ENCODE measurements around the gene BDNF. TPM values are rescaled to one million over a fixed set of nuclear protein-coding genes. Genes with fewer than 3 reads are reported as not detected.

The BDNF gene
- polyA plus RNA-seq, 1 experiment, result 85.6 TPM

DNA sequence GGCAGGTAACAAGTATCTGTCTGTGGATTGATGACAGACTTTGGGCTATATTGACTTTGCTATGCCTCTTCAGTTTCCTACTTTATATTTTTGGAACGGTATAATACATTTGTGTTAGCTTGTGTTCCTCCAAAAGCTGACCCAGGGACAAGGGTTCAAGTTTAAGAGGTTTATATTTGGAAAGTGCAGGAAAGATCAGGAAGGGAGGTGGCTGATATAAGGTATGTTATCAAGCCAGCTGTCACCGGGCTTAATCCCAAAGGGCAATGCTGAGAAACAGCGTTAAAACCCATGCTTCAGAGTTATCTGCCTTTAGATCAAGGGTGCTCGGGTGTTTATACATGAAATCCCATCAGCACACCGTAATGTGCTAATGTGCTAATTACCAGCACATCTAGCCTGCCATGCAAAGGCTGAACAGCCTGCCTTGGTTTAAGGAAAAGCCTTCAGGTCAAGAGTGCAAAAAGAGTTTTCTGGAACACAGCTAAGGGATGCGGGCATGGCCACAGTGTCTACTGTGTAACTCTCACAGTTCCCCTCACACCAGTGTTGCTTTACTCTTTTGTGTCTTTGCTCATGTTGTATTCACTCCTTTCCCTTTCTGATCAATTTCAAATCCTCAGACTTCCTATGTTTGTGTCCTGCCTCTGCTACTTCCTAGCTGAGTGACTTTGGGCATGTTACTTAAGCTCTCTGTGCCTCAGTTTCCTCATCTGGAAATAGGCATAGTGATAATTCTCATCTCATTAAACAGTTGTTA, 77.5 kb downstream of the BDNF start:
- peaks cover 3% of the 10 kb centered on the region for H3K27me3 ChIP-seq (ENCODE audit: control insufficient read depth, insufficient read depth, low read length)
- DNase-seq (ENCODE audit: low read depth, low spot score), result no peak
- TF ChIP-seq CTCF (IDR thresholded peaks at IDR 0.05; ENCODE audit: low read depth, low read length), result no peak
- no peak overlapping the region for H3K27ac ChIP-seq (ENCODE audit: low read depth, low read length)
- H3K4me3 ChIP-seq (ENCODE audit: low read depth, low read length), result no peak overlapping the region
- ChIA-PET POLR2A (no interaction called here), CTCF (no interaction called here)
- no peaks in the 10 kb centered on the region for H3K9me3 ChIP-seq (ENCODE audit: control insufficient read depth, insufficient read depth, low read length)

DNA sequence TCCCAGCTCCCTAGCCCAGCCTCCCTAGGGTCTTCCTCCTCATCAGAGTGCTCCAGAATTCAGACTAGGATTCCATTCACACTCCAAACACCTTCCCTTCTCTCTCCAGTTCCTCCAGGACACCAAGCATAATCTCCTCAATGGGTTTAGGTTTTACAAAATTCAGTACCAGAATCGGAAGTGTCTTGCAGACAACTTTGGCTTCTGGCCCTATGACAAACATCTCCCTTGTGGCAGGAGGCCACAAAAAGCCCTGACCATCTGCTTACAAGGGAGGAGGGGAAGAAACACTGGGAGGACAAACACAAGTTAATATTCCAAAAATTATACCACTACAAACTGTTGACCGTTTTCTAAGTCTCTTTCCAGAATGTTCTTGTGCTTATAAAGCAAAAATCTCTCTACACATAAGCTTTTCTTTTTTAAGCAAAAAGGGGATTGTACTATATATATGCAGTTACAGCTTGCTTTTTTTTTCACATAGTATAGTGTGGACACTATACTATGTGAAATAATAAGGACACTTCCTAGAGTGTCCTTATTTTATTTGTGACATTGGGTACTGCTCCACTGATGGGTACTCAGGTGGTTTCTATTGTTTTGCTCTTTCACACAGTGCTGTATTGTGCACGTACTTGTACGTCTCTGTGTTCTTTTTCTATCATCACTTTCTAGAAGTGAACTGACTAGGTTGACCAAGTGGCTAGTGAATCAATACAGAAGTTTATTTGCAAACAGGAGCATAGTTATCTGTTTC, 78.7 kb downstream of the BDNF start:
- ChIA-PET CTCF (no interaction called here), POLR2A (no interaction called here)
- no peak overlapping the region for H3K4me3 ChIP-seq (ENCODE audit: low read depth, low read length)
- no peak for TF ChIP-seq CTCF (IDR thresholded peaks at IDR 0.05; ENCODE audit: low read depth, low read length)
- peaks cover under 1% of the 10 kb centered on the region for H3K27me3 ChIP-seq (ENCODE audit: control insufficient read depth, insufficient read depth, low read length)
- no peak for DNase-seq (ENCODE audit: low read depth, low spot score)
- no peaks in the 10 kb centered on the region for H3K9me3 ChIP-seq (ENCODE audit: control insufficient read depth, insufficient read depth, low read length)
- H3K27ac ChIP-seq (ENCODE audit: low read depth, low read length), result no peak overlapping the region

- no peaks in the 10 kb centered on the region for H3K27me3 ChIP-seq (ENCODE audit: control insufficient read depth, insufficient read depth, low read length)
- H3K27ac ChIP-seq (ENCODE audit: low read depth, low read length), result no peak overlapping the region
- no peak for TF ChIP-seq CTCF (IDR thresholded peaks at IDR 0.05; ENCODE audit: low read depth, low read length)
- ChIA-PET CTCF (no interaction called here), POLR2A (no interaction called here)
- no peak for DNase-seq (ENCODE audit: low read depth, low spot score)
- H3K4me3 ChIP-seq (ENCODE audit: low read depth, low read length), result no peak overlapping the region
- H3K9me3 ChIP-seq (ENCODE audit: control insufficient read depth, insufficient read depth, low read length), result no peaks in the 10 kb centered on the region
Observed at GRCh38 chr11:27619763-27620335, 80.4 kb downstream of the BDNF start.

DNA sequence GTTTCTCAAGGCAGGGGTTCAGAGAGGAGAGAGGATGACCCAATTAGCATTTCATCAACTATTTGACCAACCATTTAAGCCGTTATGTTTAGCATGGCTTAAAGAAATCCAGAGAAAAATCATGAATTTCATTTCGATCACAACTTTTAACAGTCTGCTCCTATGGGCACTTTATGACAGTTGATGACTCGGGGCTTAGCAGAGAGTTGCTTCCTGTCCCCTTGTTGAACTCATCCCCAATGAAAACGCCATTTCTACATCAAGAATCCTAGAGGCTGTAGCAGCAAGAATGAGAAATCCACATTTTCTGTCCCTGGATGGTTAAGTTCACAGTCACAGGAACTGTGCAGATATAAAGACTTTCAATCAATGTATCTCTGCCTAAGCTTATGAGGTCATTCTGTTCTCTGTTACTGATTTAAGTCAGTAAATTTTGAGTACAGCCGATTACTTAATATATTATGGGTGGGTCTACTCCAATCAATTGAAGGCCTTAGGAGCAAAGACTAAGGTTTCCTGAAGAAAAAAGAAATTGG, 81.1 kb downstream of the BDNF start:
- ChIA-PET POLR2A (no interaction called here), CTCF (no interaction called here)
- no peak for TF ChIP-seq CTCF (IDR thresholded peaks at IDR 0.05; ENCODE audit: low read depth, low read length)
- no peak for DNase-seq (ENCODE audit: low read depth, low spot score)
- Histone ChIP-seq H3K27ac (ENCODE audit: low read depth, low read length) (no peak overlapping the region), H3K4me3 (ENCODE audit: low read depth, low read length) (no peak overlapping the region), H3K9me3 (ENCODE audit: control insufficient read depth, insufficient read depth, low read length) (no peaks in the 10 kb centered on the region), H3K27me3 (ENCODE audit: control insufficient read depth, insufficient read depth, low read length) (no peaks in the 10 kb centered on the region)

Data from AG04450 (cell line).